Measurements from ENCODE around the gene CARD11.

DNA sequence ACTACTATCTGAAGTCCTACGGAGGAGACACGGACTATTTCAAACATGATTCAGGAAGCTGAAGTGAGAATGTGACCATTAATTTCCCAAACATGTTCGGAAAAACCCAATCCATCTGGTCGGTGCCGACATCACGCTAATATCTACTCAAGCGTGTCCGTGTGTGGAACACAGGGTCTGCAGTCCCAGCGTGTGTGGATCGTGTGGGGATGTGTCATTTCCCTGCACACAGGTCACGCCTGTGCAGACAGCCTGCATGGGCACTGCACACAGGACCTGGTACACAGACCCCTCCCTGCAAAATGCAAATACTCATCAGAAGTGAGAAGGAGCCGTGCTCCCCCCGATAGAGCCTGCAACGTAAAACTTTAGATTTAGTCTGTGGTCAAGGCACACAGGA lies 57.8 kb downstream of the CARD11 start:
- TF ChIP-seq, protein P1, sequence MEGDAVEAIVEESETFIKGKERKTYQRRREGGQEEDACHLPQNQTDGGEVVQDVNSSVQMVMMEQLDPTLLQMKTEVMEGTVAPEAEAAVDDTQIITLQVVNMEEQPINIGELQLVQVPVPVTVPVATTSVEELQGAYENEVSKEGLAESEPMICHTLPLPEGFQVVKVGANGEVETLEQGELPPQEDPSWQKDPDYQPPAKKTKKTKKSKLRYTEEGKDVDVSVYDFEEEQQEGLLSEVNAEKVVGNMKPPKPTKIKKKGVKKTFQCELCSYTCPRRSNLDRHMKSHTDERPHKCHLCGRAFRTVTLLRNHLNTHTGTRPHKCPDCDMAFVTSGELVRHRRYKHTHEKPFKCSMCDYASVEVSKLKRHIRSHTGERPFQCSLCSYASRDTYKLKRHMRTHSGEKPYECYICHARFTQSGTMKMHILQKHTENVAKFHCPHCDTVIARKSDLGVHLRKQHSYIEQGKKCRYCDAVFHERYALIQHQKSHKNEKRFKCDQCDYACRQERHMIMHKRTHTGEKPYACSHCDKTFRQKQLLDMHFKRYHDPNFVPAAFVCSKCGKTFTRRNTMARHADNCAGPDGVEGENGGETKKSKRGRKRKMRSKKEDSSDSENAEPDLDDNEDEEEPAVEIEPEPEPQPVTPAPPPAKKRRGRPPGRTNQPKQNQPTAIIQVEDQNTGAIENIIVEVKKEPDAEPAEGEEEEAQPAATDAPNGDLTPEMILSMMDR (IDR thresholded peaks at IDR 0.05), result no peak
- TF ChIP-seq, protein P2, sequence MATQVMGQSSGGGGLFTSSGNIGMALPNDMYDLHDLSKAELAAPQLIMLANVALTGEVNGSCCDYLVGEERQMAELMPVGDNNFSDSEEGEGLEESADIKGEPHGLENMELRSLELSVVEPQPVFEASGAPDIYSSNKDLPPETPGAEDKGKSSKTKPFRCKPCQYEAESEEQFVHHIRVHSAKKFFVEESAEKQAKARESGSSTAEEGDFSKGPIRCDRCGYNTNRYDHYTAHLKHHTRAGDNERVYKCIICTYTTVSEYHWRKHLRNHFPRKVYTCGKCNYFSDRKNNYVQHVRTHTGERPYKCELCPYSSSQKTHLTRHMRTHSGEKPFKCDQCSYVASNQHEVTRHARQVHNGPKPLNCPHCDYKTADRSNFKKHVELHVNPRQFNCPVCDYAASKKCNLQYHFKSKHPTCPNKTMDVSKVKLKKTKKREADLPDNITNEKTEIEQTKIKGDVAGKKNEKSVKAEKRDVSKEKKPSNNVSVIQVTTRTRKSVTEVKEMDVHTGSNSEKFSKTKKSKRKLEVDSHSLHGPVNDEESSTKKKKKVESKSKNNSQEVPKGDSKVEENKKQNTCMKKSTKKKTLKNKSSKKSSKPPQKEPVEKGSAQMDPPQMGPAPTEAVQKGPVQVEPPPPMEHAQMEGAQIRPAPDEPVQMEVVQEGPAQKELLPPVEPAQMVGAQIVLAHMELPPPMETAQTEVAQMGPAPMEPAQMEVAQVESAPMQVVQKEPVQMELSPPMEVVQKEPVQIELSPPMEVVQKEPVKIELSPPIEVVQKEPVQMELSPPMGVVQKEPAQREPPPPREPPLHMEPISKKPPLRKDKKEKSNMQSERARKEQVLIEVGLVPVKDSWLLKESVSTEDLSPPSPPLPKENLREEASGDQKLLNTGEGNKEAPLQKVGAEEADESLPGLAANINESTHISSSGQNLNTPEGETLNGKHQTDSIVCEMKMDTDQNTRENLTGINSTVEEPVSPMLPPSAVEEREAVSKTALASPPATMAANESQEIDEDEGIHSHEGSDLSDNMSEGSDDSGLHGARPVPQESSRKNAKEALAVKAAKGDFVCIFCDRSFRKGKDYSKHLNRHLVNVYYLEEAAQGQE (IDR thresholded peaks at IDR 0.05; ENCODE audit: insufficient read depth in 1 of 2, low read depth in 2 of 2, low read length in 1 of 2), result no peak
